GM12875 (cell line): ENCODE measurements around the gene TAF1.
"Not testable (repeated sequence)": the region's sequence is repeated elsewhere in the genome, so short reads cannot be mapped to it uniquely, and the experiment has no call there.

Experiments used
- H3K4me3 ChIP-seq: one replicate; pipeline ENCODE4 v1.5.1; 2011; ENCODE audit warnings: low read depth, low read length, control low read depth
- TF ChIP-seq, protein P1 (sequence below): IDR thresholded peaks from 2 replicates; pipeline ENCODE4 v1.5.1; 2011; ENCODE audit warnings: low read depth, mild to moderate bottlenecking, control low read depth, inconsistent platforms, low read length, moderate library complexity, borderline replicate concordance; ENCODE audit not compliant: insufficient read depth

TAF1 gene

DNA sequence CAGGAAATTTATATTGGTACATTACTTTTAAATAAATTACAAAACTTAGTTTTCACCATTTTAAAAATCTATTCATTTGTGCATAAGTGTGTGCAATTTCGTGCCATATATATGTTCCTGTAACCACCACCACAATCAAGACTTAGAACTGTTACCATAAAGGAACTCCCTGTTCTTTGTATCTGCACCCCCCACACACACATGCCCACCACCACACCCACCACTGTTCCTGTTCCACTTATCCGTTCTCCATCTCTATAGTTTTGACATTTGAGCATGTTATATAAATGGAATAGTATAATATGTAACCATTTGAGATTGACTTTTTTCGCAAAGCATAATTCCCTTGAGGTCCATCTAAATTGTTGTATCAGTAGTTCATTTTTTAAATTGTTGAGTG lies 73.7 kb downstream of the TAF1 start:
- H3K4me3 ChIP-seq: no peak overlapping the region
- TF ChIP-seq, protein P1, sequence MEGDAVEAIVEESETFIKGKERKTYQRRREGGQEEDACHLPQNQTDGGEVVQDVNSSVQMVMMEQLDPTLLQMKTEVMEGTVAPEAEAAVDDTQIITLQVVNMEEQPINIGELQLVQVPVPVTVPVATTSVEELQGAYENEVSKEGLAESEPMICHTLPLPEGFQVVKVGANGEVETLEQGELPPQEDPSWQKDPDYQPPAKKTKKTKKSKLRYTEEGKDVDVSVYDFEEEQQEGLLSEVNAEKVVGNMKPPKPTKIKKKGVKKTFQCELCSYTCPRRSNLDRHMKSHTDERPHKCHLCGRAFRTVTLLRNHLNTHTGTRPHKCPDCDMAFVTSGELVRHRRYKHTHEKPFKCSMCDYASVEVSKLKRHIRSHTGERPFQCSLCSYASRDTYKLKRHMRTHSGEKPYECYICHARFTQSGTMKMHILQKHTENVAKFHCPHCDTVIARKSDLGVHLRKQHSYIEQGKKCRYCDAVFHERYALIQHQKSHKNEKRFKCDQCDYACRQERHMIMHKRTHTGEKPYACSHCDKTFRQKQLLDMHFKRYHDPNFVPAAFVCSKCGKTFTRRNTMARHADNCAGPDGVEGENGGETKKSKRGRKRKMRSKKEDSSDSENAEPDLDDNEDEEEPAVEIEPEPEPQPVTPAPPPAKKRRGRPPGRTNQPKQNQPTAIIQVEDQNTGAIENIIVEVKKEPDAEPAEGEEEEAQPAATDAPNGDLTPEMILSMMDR: no peak

DNA sequence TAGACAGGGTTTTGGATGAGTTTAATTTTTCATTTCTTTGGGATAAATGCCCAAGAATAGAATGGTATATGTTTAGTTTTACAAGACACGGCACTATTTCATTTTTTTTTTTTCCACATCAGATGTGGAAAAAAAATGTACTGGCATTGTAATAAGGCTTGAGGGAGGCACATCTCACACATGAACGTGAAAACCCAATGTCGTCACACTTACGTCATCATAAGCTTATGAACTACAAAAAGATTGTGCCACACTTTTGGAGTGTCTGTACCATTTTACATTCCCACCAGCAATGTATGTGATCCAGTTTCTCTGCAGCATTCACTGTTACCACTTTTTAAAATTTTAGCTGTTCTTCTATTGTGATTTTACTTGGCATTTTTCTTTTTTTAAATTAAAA lies 74.2 kb downstream of the TAF1 start:
- TF ChIP-seq, protein P1: no peak
- H3K4me3 ChIP-seq: no peak overlapping the region

DNA sequence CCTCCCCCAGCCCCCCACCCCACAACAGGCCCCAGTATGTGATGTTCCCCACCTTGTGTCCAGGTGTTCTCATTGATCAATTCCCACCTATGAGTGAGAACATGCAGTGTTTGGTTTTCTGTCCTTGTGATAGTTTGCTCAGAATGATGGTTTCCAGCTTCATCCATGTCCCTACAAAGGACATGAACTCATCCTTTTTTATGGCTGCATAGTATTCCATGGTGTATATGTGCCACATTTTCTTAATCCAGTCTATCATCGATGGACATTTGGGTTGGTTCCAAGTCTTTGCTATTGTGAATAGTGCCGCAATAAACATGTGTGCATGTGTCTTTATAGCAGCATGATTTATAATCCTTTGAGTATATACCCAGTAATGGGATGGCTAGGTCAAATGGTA lies 75.7 kb downstream of the TAF1 start:
- H3K4me3 ChIP-seq: not testable (repeated sequence)

DNA sequence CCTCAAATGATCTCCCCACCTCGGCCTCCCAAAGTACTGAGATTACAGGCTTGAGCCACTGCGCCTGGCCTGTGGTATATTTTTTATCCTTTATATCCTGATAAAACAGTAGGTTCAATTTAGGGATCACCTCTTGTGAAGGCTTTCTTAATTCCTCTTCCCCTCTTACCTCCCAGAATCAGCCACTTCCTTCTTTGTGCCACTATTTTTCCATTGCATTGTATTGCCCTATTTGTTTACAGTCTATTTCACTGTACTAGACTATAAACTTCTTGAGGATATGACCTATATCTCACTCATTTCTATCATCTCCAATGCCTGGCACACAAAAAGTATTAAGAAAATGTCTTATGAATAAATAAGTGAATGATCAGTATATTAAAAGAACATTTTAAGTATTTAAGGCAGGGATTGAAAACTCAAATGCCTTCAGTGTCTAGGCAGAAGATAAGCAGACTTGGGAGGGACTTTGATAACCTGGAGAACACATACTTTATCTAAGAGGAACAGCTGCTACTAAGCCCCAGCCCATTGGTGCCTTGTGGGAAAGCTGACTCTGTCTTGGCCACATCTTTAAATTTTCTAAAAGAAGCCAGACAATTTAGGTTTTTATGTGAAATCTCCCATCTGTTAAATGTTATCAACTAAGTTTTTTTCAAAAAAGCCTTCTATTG lies 84.4 kb downstream of the TAF1 start:
- TF ChIP-seq, protein P1: no peak
- no peak overlapping the region for H3K4me3 ChIP-seq

DNA sequence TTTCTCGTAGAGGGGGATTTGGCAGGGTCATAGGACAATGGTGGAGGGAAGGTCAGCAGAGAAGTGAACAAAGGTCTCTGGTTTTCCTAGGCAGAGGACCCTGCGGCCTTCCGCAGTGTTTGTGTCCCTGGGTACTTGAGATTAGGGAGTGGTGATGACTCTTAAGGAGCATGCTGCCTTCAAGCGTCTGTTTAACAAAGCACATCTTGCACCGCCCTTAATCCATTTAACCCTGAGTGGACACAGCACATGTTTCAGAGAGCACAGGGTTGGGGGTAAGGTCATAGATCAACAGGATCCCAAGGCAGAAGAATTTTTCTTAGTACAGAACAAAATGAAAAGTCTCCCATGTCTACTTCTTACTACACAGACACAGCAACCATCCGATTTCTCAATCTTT lies 85.4 kb downstream of the TAF1 start:
- H3K4me3 ChIP-seq: not testable (repeated sequence)

DNA sequence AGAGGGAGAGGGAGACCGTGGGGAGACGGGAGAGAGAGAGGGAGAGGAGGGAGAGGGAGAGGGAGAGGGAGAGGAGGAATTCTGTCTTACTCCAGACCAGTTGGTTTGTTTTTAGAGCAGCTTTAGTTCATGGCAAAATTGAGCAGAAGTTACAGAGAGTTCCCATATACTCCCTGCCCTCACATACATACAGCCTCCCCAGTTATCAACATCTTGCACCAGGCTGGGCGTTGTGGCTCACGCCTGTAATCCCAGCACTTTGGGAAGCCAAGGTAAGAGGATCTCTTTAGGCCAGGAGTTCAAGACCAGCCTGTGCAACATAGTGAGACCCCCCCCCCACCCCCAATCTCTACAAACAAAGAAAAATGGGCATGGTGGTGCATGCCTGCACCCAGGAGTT lies 86.9 kb downstream of the TAF1 start:
- TF ChIP-seq, protein P1: no peak
- H3K4me3 ChIP-seq: no peak overlapping the region

DNA sequence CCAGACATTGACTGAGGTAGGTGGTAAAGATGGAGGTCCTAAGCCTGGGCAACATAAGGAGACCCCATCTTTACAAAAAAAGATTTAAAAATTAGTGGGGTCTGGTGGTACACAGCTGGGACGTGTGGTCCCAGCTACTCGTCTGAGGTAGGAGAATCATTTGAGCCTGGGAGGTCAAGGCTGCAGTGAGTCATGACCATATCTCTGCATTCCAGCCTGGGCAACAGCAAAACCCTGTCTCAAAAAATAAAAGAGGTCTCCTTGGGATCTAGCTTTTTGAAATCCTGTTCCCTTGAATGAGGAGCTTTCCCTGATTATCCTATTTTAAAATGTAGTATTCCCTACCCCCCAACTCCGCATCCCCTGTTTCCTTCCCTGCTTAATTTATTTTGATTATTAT lies 88.1 kb downstream of the TAF1 start:
- TF ChIP-seq, protein P1: no peak
- no peak overlapping the region for H3K4me3 ChIP-seq

DNA sequence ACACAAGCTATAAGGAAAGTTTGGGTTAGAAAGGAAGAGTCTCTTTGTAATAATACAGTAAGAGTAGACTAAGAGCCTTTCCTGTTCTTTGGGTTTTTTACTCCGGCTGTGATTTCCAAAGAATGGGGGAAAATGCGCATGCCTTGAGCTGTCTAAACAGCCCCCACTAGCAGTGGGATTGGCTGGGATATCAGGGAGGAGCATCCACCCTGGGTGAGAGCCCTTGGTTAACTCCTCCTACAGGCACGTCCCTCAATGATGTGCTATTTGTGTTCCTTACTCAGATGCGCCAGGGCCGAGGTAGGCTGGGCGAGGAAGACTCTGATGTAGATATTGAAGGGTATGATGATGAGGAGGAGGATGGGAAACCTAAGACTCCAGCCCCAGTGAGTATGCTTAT lies 92.7 kb downstream of the TAF1 start:
- TF ChIP-seq, protein P1: no peak
- H3K4me3 ChIP-seq: no peak overlapping the region
